ENCODE measurements around the gene CAPN7. TPM values are rescaled to one million over a fixed set of nuclear protein-coding genes. Genes with fewer than 3 reads are reported as not detected.

Gene CAPN7
- total RNA-seq, 2 experiments from 2014 or later: 23.9 to 27.7 TPM

DNA sequence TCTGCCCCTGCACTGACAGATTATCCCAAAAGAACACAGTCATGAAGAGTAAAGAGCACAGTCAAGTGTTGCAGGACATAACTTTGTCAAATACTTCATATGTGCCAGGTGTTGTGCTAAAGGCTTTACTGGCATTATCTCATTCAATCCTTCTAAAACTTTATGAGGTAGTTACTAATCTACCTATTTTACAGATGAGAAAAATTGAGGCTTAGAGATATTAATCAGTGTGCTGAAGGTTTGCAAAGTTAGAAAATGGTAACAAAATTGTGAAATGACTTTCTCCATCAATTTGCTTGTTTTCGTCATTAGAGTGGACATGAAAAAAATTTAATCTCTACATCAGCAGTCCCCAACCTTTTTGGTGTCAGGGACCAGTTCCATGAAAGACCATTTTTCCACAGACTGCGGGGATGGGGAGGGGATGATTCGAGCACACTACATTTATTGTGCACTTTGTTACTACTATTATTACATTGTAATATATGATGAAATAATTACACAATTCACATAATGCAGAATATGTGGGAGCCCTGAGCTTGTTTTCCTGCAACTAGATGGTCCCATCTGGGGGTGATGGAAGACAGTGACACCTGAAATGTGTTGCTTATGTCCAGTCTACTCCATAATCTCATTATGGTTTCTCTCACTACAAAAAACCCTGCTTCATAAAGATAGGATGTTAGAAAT lies 8.6 kb upstream of the CAPN7 start:
- ChIA-PET POLR2A (no interaction called here), CTCF (interaction anchor here (1.1 to 1.5 kb wide), 2 partner anchors 8 to 89 kb away, joined by 3 to 4 read pairs; partner anchors contain the start of gene CAPN7)

DNA sequence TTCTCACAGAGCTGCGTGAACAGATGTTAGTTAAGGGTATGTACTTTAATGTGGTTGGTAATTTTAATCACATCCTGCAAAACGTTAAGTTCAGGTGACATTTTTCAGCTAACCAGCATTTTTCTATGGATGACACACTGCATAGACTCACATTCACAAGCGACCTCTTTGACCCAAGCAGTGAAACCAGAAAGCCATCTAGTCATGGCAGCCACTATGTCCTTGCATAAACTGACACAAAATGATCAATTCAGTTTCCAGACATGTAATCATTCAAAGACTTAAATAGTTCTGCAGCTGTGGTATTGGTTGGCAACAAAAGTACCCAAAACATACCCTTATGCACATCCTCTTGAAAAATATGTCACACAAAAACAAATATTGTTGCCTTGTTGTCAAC lies 7.4 kb upstream of the CAPN7 start:
- CTCF ChIA-PET: interaction anchor here (1.5 kb wide), 2 partner anchors 69 to 91 kb away, joined by 3 to 4 read pairs; no protein-coding TSS in a partner anchor

DNA sequence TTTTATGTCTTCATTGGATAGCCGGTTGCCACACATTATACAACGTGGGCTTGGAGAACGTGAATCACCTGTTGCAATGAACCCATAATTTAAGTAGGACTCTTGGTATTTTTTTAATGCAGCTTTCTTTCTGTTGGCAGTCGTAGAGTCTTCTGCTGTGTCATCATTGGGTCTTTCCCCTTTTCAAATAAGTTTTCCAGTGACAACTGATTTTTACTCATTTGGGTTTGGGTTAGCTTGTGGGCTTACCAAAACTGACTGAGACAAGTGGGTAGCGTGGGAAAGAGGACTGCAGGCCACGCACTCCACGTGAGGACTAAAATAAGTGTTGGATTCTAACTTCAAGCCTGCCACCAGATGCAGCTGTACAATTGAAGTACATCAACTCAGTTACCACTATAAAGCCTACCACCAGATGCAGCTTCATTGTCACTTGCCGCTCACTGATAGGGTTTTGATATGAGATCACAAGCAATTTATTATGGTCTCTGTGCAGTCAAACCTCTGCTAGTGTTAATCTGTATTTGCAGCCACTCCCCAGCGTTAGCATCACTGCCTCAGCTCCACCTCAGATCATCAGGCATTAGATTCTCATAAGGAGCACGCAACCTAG lies 6.4 kb upstream of the CAPN7 start:
- ChIA-PET POLR2A (no interaction called here), CTCF (interaction anchor here (0.6 to 2.5 kb wide), 4 partner anchors 68 to 205 kb away, joined by 3 to 8 read pairs (median 6); no protein-coding TSS in a partner anchor)

More for the DNA sequence above, 7.4 kb upstream of the CAPN7 start:
- POLR2A ChIA-PET: no interaction called here

DNA sequence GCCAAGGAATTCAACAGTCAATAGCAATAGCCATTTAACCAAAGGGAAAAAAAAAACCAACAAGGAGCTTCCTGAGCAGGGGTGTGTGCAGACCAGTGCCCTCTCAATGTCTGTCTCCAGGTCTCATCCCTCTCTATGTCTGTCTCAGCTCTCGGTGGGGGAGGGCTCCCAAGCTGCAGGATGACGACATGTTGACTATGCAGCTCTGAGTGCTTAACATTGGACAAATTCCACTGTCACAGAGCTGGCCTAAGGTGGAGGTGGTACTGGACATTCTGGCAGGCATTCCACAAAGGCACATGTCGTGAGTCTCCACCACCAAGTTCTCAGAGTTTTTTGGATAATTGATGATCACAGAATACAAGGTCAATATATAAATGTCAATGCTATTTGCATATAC lies 2.0 kb upstream of the CAPN7 start:
- ChIA-PET POLR2A (no interaction called here), CTCF (interaction anchor here (1.1 to 2.9 kb wide), 10 partner anchors 18 to 354 kb away, joined by 3 to 13 read pairs (median 8); no protein-coding TSS in a partner anchor)

DNA sequence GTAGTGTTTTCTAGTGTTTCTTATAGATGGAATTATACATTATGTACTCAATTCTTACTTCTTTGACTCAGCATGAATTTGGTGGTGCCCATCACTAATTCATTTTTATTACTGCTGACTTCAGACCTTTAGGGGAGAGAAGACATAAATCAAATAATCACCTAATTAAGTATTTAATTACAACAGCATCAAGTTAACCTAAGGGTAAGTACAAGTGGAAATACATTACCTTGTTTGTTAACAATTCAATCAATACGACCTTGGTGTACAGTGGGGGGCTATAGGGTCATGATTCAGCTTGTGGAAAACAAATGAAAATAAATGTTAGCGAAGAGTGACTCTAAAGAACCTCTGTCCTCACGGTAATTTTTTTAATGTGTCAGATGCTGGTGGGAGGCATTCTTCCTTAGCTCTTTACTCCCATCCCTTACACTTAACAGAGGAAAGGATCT lies 538 bp upstream of the CAPN7 start:
- POLR2A ChIA-PET: interaction anchor here (0.6 to 1.5 kb wide), 4 partner anchors 107 to 396 kb away, joined by 3 read pairs; partner anchors contain the start of genes BTD, HACL1 and RBSN
- CTCF ChIA-PET: interaction anchor here (0.5 to 2.6 kb wide), 5 partner anchors 9 to 281 kb away, joined by 3 to 12 read pairs (median 4); partner anchors contain the start of gene RBSN

DNA sequence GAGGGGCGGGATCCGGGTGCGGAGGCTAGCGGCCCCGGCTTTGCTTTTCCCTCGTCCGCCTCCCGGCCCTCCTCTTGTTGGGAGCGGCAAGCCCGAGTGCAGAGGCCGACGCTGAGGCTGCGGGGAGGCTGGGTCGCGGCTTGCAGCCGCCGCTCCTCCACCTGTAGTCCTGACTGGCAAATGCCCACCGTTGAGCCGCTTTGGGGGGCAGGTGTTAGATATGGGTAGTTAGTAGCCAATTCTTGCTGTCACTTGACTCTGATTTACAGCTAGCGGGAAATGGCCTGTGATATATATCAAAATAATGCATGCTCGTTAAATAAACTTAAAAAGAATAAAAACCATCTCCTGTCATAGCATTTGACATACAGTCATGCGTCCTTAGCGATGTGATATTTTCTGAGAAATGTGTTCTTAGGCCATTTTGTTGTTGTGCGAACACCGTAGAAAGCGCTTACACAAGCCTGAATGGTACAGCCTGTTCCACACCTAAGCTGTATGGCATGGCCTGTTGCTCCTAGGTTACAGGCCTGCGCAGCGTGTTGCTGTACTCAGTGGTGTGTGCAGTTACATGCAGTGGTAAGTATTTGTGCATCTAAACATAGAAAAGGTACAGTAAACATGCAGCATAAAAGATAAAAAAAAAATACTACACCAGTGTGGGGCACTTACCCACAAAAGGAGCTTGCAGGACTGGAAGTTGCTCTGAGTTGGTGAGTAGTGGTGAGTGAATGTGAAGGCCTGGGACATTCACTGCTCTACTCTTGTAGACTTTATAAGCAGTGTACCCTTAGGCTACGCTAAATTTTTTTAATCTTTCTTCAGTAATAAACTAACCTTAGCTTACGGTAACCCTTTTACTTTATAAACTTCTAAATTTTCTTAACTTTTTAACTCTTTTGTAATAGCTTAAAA lies 873 bp downstream of the CAPN7 start:
- POLR2A ChIA-PET: interaction anchor here (1.5 kb wide), 1 partner anchor 395 kb away, joined by 3 read pairs; the partner anchor contains the start of genes BTD and HACL1
- CTCF ChIA-PET: interaction anchor here (1.4 to 2.6 kb wide), 2 partner anchors 10 to 61 kb away, joined by 4 to 12 read pairs; no protein-coding TSS in a partner anchor

DNA sequence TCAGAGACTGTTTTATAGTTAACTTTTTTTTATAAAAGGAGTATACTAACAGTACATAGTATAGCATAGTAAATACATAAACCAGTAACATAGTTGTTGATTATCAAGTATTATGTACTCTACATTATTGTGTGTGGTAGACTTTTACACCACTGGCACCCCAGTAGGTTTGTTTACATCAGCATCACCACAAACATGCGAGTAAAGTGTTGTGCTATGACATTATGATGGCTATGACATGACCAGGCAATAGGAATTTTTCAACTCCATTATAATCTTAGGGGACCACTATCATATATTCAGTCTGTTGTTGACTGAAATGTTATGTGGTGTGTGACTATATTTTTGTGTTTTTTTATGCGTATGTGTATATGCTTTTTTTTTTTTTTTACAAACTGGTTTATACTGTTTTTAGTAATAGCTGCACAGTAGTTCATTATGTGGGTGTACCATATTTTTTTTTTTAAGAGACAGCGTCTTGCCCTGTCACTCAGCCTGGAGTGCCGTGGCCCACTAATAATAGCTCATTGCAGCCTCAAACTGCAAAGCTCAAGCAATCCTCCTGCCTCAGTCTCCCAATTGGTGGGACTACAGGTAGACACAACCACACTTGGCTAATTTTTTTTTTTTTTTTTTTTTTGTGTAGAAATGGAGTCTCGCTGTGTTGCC lies 1.9 kb downstream of the CAPN7 start:
- ChIA-PET POLR2A (interaction anchor here (0.6 kb wide), 1 partner anchor 1925 kb away, joined by 3 read pairs; no protein-coding TSS in a partner anchor), CTCF (interaction anchor here (0.6 to 2.6 kb wide), 2 partner anchors 60 to 234 kb away, joined by 3 to 12 read pairs; no protein-coding TSS in a partner anchor)

DNA sequence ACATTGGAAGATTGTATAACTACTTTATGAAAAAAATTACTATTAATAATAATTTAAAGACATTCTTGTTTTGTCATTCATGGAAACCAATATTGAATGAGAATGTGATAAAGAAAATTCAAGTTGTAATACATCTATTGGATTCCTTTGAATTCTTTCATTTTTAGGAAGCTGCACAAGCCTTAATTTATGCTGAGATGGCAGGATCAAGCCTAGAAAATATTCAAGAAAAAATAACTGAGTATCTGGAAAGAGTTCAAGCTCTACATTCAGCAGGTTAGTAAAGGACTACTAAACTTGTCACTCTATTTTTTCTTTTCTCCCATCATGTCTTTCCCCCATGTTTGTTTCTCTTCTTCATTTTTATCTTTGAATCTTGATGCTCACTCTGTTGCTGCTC lies 5.9 kb downstream of the CAPN7 start:
- ChIA-PET CTCF (interaction anchor here (1.2 kb wide), 1 partner anchor 149 kb away, joined by 3 read pairs; no protein-coding TSS in a partner anchor), POLR2A (no interaction called here)

DNA sequence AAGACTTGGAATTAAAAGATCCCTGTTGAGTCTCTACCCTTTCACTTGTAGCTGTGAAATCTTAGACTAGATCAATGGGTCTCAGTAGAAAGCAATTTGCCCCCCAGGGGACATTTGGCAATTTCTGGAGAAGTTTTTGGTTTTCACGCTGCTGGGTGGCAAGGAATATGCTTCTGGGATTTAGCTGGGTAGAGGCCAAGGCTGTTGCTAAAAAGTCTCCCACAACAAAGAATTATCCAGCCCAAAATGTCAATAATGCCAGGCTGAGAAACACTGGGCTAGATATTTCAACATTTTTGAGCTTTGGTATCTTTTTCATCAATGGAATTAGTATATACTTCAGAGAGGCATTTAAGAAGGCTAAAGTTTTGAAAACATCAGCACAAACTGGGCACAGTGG lies 8.7 kb downstream of the CAPN7 start:
- ChIA-PET CTCF (interaction anchor here (0.8 kb wide), 1 partner anchor 190 kb away, joined by 3 read pairs; no protein-coding TSS in a partner anchor), POLR2A (no interaction called here)

DNA sequence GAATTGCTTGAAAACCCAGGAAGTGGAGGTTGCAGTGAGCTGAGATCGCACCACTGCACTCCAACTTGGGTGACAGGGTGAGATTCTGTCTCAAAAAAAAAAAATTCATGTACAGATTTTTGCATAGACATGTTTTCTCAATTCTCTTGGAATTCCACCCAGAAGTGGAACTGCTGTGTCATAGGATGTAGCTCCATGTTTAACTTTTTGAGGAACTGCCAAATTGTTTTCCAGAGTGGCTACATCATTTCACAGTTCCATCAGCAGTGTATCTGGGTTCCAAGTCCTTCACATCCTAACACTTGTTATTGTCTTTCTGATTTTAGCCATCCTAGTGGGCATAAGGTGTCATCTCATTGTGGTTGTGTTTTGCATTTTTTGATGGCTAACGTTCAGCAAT lies 9.9 kb downstream of the CAPN7 start:
- CTCF ChIA-PET: no interaction called here
- POLR2A ChIA-PET: no interaction called here

DNA sequence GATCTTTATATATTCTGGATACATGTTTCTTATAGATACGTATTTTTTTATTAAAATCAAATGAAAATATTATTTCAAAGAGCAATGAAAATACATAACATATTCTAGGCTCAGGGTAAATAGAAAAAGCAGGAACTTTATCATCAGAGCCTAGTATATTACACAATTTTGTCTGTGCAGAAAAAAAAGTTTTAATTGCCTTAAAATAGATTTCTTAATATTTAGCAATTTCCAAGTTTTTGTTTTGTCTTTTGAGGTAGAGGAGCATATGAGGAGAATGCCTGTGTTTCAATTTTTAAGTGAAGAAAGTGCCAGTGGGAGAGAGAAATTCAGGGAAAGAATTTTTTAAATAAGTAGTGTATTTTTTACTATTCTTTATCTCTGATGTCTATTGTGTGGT lies 10.5 kb downstream of the CAPN7 start:
- ChIA-PET CTCF (no interaction called here), POLR2A (no interaction called here)

DNA sequence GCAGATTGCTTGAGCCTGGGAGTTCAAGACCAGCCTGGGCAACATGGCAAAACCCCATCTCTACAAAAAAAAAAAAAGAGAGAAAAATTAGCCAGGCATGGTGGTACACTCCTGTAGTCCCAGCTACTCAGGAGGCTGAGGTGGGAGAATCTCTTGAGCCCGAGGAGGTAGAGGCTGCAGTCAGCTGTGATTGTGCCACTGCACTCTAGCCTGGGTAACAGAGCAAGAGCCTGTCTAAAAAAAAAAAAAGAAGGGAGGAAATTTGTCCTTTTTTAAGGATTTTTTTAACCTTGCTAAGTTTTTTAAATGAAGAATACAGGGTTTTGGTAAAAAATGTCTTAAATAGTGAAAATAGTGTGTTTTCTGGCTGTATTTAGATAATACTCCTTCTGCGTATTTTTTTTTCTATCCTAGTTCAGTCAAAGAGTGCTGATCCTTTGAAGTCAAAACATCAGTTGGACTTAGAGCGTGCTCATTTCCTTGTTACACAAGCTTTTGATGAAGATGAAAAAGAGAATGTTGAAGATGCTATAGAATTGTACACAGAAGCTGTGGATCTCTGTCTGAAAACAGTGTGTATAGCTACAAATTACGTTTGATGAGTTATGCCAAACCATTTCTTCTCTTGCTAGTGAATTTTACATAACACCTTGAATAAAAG lies 11.1 kb downstream of the CAPN7 start:
- CTCF ChIA-PET: no interaction called here
- POLR2A ChIA-PET: no interaction called here

DNA sequence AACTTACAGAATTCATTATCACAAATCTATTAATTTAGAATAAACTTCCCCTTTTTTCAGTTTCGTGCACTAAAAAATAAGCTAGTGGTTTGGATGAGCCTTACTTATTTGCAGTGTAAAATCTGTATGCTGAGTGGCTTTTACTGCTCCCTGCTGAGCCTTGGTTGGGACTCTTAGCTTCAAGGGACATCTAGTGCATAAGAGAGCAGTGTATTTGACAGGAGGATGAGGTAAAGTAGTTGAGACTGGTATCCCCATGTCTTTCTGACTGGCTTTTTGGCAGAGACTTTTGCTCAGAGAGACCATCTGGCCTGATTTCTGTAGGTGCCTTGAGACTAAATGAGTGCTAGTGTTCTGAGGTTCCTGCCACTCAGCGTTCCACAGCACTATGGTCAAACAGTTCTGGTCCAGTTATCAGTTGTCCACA lies 11.8 kb downstream of the CAPN7 start:
- CTCF ChIA-PET: interaction anchor here (0.6 kb wide), 1 partner anchor 120 kb away, joined by 5 read pairs; no protein-coding TSS in a partner anchor
- POLR2A ChIA-PET: no interaction called here

DNA sequence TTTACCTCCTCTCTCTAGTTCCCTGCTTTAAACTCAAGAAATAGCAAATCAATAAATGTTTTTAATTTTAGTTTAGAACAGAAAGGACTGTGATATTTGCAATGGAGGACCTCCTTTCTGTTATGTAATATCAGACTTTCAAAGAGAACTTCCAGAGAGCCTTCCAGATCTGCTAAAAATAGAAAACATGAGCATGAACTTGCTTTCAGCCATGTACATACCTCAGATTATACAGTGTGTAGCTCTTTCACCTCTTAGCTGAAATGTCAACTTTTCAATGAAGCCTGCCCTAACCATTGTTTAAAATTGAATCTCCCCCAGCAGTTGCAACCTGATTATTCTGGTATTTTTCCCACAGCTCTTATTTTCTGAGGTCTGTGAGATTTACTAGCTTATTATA lies 12.6 kb downstream of the CAPN7 start:
- CTCF ChIA-PET: no interaction called here

DNA sequence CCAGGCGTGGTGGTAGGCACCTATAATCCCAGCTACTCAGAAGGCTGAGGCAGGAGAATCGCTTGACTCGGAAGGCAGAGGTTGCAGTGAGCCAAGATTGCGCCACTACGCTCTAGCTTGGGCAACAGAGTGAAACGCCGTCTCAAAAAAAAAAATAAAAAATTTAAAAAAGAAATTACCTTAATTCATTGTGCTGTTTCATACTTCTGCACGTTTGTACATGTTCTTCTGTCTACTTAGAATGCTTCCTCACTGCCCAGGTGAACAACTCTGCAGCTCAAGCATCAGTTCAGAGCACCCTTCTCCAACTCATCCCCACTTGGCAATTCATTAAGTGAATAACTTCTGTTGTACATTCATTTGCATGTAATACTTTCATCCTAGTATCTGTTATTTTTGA lies 14.0 kb downstream of the CAPN7 start:
- ChIA-PET POLR2A (no interaction called here), CTCF (no interaction called here)

More for the DNA sequence above, 12.6 kb downstream of the CAPN7 start:
- POLR2A ChIA-PET: no interaction called here

DNA sequence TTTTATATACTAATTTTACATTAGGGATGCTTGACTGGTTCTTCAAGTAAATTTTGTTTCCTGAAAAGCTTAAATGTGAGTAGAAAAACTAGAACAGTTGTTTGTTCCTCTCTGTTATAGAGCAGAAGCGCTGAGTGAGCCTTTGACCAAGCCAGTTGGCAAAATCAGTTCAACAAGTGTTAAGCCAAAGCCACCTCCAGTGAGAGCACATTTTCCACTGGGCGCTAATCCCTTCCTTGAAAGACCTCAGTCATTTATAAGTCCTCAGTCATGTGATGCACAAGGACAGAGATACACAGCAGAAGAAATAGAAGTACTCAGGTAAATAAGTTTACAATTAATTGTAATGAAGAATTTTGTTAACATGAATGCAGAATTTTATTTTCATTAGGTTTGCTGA lies 14.6 kb downstream of the CAPN7 start:
- ChIA-PET POLR2A (no interaction called here), CTCF (interaction anchor here (1.8 kb wide), 1 partner anchor 17 kb away, joined by 13 read pairs; no protein-coding TSS in a partner anchor)

DNA sequence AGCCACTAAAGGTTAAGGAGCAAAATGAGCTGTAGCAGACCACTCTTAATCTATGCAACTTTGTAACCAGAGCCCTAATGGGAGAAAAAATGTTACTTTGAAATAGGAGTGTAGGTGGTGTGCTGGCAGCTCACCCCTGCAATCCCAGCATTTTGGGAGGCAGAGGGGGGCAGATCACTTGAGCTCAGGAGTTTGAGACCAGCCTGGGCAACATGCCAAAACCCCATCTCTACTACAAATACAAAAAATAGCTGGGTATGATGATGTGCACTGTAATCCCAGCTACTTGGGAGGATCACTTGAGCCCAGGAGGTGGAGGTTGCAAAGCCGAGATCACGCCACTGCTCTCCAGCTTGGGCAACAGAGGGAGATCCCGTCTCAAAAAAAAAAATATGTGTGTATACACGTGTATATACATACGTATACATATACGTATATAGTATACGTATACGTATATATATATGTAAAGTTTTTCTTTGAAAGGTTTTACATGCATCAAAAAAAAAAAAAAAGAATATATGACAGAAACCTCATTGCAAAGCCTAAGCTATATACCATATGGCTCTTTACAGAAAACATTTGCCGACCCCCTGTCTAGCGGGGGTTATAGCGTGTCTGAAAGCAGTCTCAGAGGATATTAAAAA lies 15.7 kb downstream of the CAPN7 start:
- ChIA-PET POLR2A (no interaction called here), CTCF (interaction anchor here (1.2 to 1.8 kb wide), 2 partner anchors 12 to 18 kb away, joined by 3 to 13 read pairs; no protein-coding TSS in a partner anchor)
